ENCODE measurements around the gene CARD9. TPM values are rescaled to one million over a fixed set of nuclear protein-coding genes. Genes with fewer than 3 reads are reported as not detected.

The CARD9 gene
- total RNA-seq, 1 donor, result 14.7 TPM

GRCh38 chr9:136405481-136405880, 32.0 kb upstream of the CARD9 start:
- no peak for TF ChIP-seq CTCF (IDR thresholded peaks at IDR 0.05; ENCODE audit: insufficient read depth, low read depth, low read length)
- DNase-seq (ENCODE audit: low read depth), result no peak
- no peak overlapping the region for H3K4me3 ChIP-seq (ENCODE audit: low read depth, low read length)

- no peak for TF ChIP-seq CTCF (IDR thresholded peaks at IDR 0.05; ENCODE audit: insufficient read depth, low read depth, low read length)
- no peak for DNase-seq (ENCODE audit: low read depth)
- no peak overlapping the region for H3K4me3 ChIP-seq (ENCODE audit: low read depth, low read length)
These were observed 31.3 kb upstream of the CARD9 start for GRCh38 chr9:136404801-136405136.

GRCh38 chr9:136403915-136404800, 30.7 kb upstream of the CARD9 start:
- DNase-seq (ENCODE audit: low read depth), result no peak
- TF ChIP-seq CTCF (IDR thresholded peaks at IDR 0.05; ENCODE audit: insufficient read depth, low read depth, low read length), result no peak
- no peak overlapping the region for H3K4me3 ChIP-seq (ENCODE audit: low read depth, low read length)

GRCh38 chr9:136403538-136403914, 30.1 kb upstream of the CARD9 start:
- no peak for TF ChIP-seq CTCF (IDR thresholded peaks at IDR 0.05; ENCODE audit: insufficient read depth, low read depth, low read length)
- H3K4me3 ChIP-seq (ENCODE audit: low read depth, low read length), result no peak overlapping the region
- no peak for DNase-seq (ENCODE audit: low read depth)

GRCh38 chr9:136402067-136402466, 28.6 kb upstream of the CARD9 start:
- no peak overlapping the region for H3K4me3 ChIP-seq (ENCODE audit: low read depth, low read length)
- no peak for TF ChIP-seq CTCF (IDR thresholded peaks at IDR 0.05; ENCODE audit: insufficient read depth, low read depth, low read length)
- DNase-seq (ENCODE audit: low read depth), result no peak

GRCh38 chr9:136401173-136401922, 27.9 kb upstream of the CARD9 start:
- DNase-seq (ENCODE audit: low read depth), result no peak
- H3K4me3 ChIP-seq (ENCODE audit: low read depth, low read length), result no peak overlapping the region
- TF ChIP-seq CTCF (IDR thresholded peaks at IDR 0.05; ENCODE audit: insufficient read depth, low read depth, low read length), result no peak
